GM12878 (cell line): ENCODE data around the gene TMC8. TPM values are rescaled to one million over a fixed set of nuclear protein-coding genes. Genes with fewer than 3 reads are reported as not detected.

ENCODE experiments used
- ATAC-seq: fragments of 200-7000 bp; cut with Tn5 transposase; 3 replicates; pipeline ENCODE4 v1.9.1; 2020; ENCODE audit warnings: mild to moderate bottlenecking, moderate library complexity
- BruUV-seq: library from RNA; stranded (reverse); fragments of 400-500 nt; replicated peaks from 2 replicates; lab custom pipeline; 2021; lab: Mats Ljungman, UMichigan
- CTCF ChIA-PET: fragments of 300-600 bp; sonication (Branson Sonifier 250); formaldehyde crosslinking; extraction: SDS; loops from one replicate; lab custom pipeline; 2021; ENCODE audit warnings: inconsistent platforms; lab: Yijun Ruan, JAX
- POLR2A ChIA-PET: fragments of 350-600 bp; formaldehyde crosslinking; extraction: SDS; loops from one replicate; lab custom pipeline; 2021; ENCODE audit warnings: inconsistent platforms; lab: Charles Lee
- RAD21 ChIA-PET: fragments of 300-600 bp; sonication (Branson Sonifier 250); formaldehyde crosslinking; loops from one replicate; lab custom pipeline; 2023; ENCODE audit warnings: antibody characterized with exemption; ENCODE audit not compliant: unreplicated experiment; lab: Charles Lee
- SMC1A ChIA-PET: fragments of 300-600 bp; sonication (Branson Sonifier 250); formaldehyde crosslinking; loops from one replicate; lab custom pipeline; 2023; ENCODE audit not compliant: unreplicated experiment, uncharacterized antibody; lab: Charles Lee
- DNase-seq: peaks from one replicate; pipeline ENCODE4 v3.0.0-alpha.2; 2011; ENCODE audit warnings: low read depth, low spot score
- FAIRE-seq: peaks from 3 replicates; lab custom pipeline; 2011; peaks lifted over from hg19 to GRCh38; lab: Jason Lieb, UNC
- H2AFZ ChIP-seq: 2 replicates; pipeline ENCODE4 v1.6.0; 2011; ENCODE audit warnings: low read depth, low read length, control low read depth; ENCODE audit not compliant: control insufficient read depth
- H3K27ac ChIP-seq: 2 replicates; pipeline ENCODE4 v1.5.1; 2011; ENCODE audit warnings: control low read depth; ENCODE audit not compliant: control insufficient read depth, insufficient read depth
- H3K27me3 ChIP-seq, 2 experiments: replicated peaks in 1 of 2; 2 replicates each; pipeline versions ENCODE4 v1.6.0 to v1.6.1; 2011; ENCODE audit warnings: low read length in 1 of 2; ENCODE audit not compliant: control insufficient read depth in 2 of 2, insufficient read depth in 2 of 2
- H3K36me3 ChIP-seq, 2 experiments: 2 replicates each; pipeline ENCODE4 v1.5.1; 2011; ENCODE audit warnings: low read length in 1 of 2; ENCODE audit not compliant: control insufficient read depth in 2 of 2, insufficient read depth in 2 of 2
- H3K4me1 ChIP-seq: 2 replicates; pipeline ENCODE4 v1.6.1; 2011; ENCODE audit warnings: mild to moderate bottlenecking, low read length, moderate library complexity, mixed read lengths; ENCODE audit not compliant: control insufficient read depth, insufficient read depth
- H3K4me2 ChIP-seq: 2 replicates; pipeline ENCODE4 v1.6.0; 2011; ENCODE audit warnings: control low read depth; ENCODE audit not compliant: control insufficient read depth, insufficient read depth
- H3K4me3 ChIP-seq: fragments of 200-600 bp; sonication (generic); 2 replicates; pipeline ENCODE4 v1.5.1; 2016
- H3K79me2 ChIP-seq: 2 replicates; pipeline ENCODE4 v1.6.0; 2011; ENCODE audit warnings: low read length; ENCODE audit not compliant: control insufficient read depth, insufficient read depth
- H3K9ac ChIP-seq: 2 replicates; pipeline ENCODE4 v1.8.0; 2011; ENCODE audit warnings: low read length, control low read depth, mixed read lengths; ENCODE audit not compliant: control insufficient read depth, insufficient read depth
- H3K9me3 ChIP-seq: replicated peaks from 3 replicates; pipeline ENCODE4 v1.5.1; 2011; ENCODE audit warnings: mild to moderate bottlenecking, low read length; ENCODE audit not compliant: control insufficient read depth, insufficient read depth
- H4K20me1 ChIP-seq: 2 replicates; pipeline ENCODE4 v1.6.0; 2011; ENCODE audit not compliant: control insufficient read depth, insufficient read depth
- CHD2 ChIP-seq: IDR thresholded peaks from 2 replicates; pipeline ENCODE4 v1.6.1; 2011; ENCODE audit warnings: low read depth, low read length, improper control_type of control experiment, borderline replicate concordance
- IKZF2 ChIP-seq, 2 experiments: fragments of 450-650 bp; IDR thresholded peaks; 2 replicates each; pipeline ENCODE4 v1.6.1; 2017; ENCODE audit warnings: mild to moderate bottlenecking in 2 of 2, moderate library complexity in 2 of 2
- NFYB ChIP-seq: IDR thresholded peaks from 2 replicates; pipeline ENCODE4 v1.6.1; 2011; ENCODE audit warnings: low read depth, mild to moderate bottlenecking, low read length, improper control_type of control experiment, moderate library complexity; ENCODE audit not compliant: insufficient read depth
- NR2F1 ChIP-seq: fragments of 450-650 bp; conservative IDR thresholded peaks from 2 replicates; pipeline ENCODE4 v1.6.1; 2017; ENCODE audit warnings: mild to moderate bottlenecking
- POLR2A ChIP-seq: IDR thresholded peaks from 2 replicates; pipeline ENCODE4 v1.6.1; 2011; ENCODE audit warnings: low read depth, mild to moderate bottlenecking, low read length
- SPI1 ChIP-seq: IDR thresholded peaks from 2 replicates; pipeline ENCODE4 v1.6.1; 2011; ENCODE audit warnings: low read depth, mild to moderate bottlenecking, low read length, moderate library complexity, borderline replicate concordance; ENCODE audit not compliant: insufficient read depth
- SUPT20H ChIP-seq: IDR thresholded peaks from 2 replicates; pipeline ENCODE4 v1.6.1; 2011; ENCODE audit warnings: low read depth, mild to moderate bottlenecking, low read length, moderate library complexity, borderline replicate concordance; ENCODE audit not compliant: control insufficient read depth
- ZZZ3 ChIP-seq: IDR thresholded peaks from 2 replicates; pipeline ENCODE4 v1.6.1; 2011; ENCODE audit warnings: low read depth; ENCODE audit not compliant: control insufficient read depth, insufficient read length
- WGBS: methylation state at CpG from one replicate; pipeline ENCODE4 v1.1.6; 2016; ENCODE audit warnings: low lambda C conversion rate; ENCODE audit not compliant: insufficient replicate concordance, insufficient coverage; ENCODE audit errors: missing lambda C conversion rate; 5-methylcytosine and 5-hydroxymethylcytosine counted together
- in situ Hi-C: fragments of 300-500 bp; cut with MboI; formaldehyde crosslinking; loops from 9 replicates; pipeline ENCODE4 v1.14.3; 2018; ENCODE audit warnings: mixed read lengths
- intact Hi-C: fragments of 100-400 bp; cut with micrococcal nuclease; formaldehyde crosslinking; loops from one replicate; pipeline ENCODE4 v1.14.2; 2022; ENCODE audit not compliant: unreplicated experiment
- polyA plus RNA-seq, 11 experiments: library from polyadenylated mRNA; depleted of rRNA in 4 of 11; unstranded in 6 of 11; stranded (reverse) in 5 of 11; fragments of >200 nt; fragmentation: Nextera tagmentation in 4 of 11; fragmentation: Illumina TruSeq in 1 of 11; extraction: Ambion mirVana in 4 of 11; extraction: Trizol in 1 of 11; gene quantifications; 1 replicate in 1 of 11; 2 replicates in 10 of 11; pipeline versions ENCODE4 v1.2.1 to v1.2.3, GENCODE V29; 2011 to 2016; ENCODE audit warnings: inconsistent platforms in 2 of 11, missing spikeins in 2 of 11, low read depth in 1 of 11
- total RNA-seq, 4 experiments: library from RNA; depleted of rRNA in 3 of 4; stranded (reverse); fragments of >200 nt in 3 of 4; fragmentation: Illumina TruSeq in 1 of 4; extraction: Trizol in 1 of 4; gene quantifications; 2 replicates each; pipeline versions ENCODE4 v1.2.1 to v1.2.3, GENCODE V29; 2013 to 2021

TMC8 gene
- total and polyA plus RNA-seq, 10 of the 15 experiments (the other 5 are each of a cell fraction or from before 2014, with no cell fraction given), result 2.7 to 128 (median 40.0) TPM

DNA sequence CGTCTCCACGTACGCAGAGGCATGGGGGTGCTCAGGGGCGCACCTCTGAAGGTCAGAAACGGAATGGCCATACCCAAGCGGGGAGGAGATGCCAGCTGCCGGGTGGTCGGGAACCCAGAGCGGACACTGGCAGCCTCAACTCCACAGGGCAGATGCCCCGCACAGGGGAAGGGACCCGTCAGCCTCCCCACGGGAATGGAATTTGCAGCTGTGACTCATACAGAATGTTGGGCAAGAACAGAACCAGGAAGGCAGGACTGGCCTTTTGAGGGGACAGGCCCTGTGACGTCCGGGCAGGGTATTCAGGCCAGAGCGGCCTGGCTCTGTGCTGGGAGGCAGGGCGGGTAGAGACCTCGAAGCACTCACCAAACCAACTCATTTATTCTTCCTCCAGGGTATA, 48.8 kb downstream of the TMC8 start:
- TF ChIP-seq POLR2A (peak; percentile 17; the same call in 1 of the 2 replicates), SPI1 (no peak), CHD2 (no peak), ZZZ3 (no peak)
- no peak overlapping the region for H2AFZ ChIP-seq
- CTCF ChIA-PET, result interaction anchor here (0.5 to 9.0 kb wide), 3 partner anchors 10 to 88 kb away, joined by 3 to 100 read pairs (median 3); partner anchors contain the start of genes TMC6 and TMC8
- H3K4me2 ChIP-seq, result no peak overlapping the region
- no peaks in the 10 kb centered on the region for H4K20me1 ChIP-seq
- no peaks in the 10 kb centered on the region for H3K9me3 ChIP-seq
- 90% methylated on average over 17 of the region's 17 CpGs for WGBS
- BruUV-seq, result no TSS peak
- SMC1A ChIA-PET, result no interaction called here
- peaks cover 8 to 16% of the 10 kb centered on the region in 2 experiments; a peak in 3 of 4 replicates for H3K36me3 ChIP-seq
- FAIRE-seq, result no peak
- DNase-seq, result no peak
- H3K9ac ChIP-seq, result no peak overlapping the region
- H3K79me2 ChIP-seq, result peaks cover 5% of the 10 kb centered on the region
- POLR2A ChIA-PET, result interaction anchor here (1.1 kb wide), 1 partner anchor 37 kb away, joined by 3 read pairs; no protein-coding TSS in a partner anchor
- ATAC-seq, result no peak
- no peaks in the 10 kb centered on the region for H3K27me3 ChIP-seq
- H3K27ac ChIP-seq, result no peak overlapping the region
- RAD21 ChIA-PET, result no interaction called here
- in situ Hi-C loops, result loop anchor here (5.0 kb wide), 1 partner anchor 67 kb away; no protein-coding TSS in a partner anchor
- H3K4me1 ChIP-seq, result peaks cover 34% of the 10 kb centered on the region
- intact Hi-C loops, result no loop called here
- H3K4me3 ChIP-seq, result no peak overlapping the region

DNA sequence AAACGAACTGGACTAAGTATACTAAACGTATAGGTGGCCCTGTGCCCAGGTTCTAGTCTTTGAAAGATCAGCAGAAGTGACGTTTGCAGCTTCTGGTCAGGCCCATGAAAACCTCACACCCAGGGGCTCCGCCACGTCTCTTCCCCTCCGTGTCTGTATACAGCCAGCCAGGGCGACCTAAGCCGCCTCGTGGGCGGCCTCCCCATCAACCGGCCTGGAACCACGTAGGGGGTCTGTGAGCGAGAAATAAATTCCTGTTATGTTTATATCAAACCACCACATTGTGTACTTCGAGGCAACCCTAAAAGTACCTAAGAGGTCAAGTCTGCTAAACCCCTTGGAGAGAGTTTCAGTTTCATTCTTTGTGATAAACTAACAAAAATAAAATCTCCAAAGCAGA, 49.5 kb downstream of the TMC8 start:
- H3K9ac ChIP-seq, result no peak overlapping the region

More for the DNA sequence above, 49.5 kb downstream of the TMC8 start:
- ChIA-PET SMC1A (interaction anchor here (1.0 to 1.5 kb wide), 2 partner anchors 25 to 33 kb away, joined by 3 to 4 read pairs; no protein-coding TSS in a partner anchor), CTCF (interaction anchor here (1.0 to 1.3 kb wide), 2 partner anchors 60 to 95 kb away, joined by 3 to 4 read pairs; no protein-coding TSS in a partner anchor), RAD21 (interaction anchor here (1.0 to 1.7 kb wide), 3 partner anchors 8 to 160 kb away, joined by 3 to 4 read pairs (median 3); no protein-coding TSS in a partner anchor), POLR2A (interaction anchor here (1.3 kb wide), 1 partner anchor 54 kb away, joined by 4 read pairs; no protein-coding TSS in a partner anchor)
- FAIRE-seq, result no peak
- no peak overlapping the region for H2AFZ ChIP-seq
- H3K4me3 ChIP-seq, result no peak overlapping the region
- no peak for DNase-seq
- no peaks in the 10 kb centered on the region for H3K9me3 ChIP-seq
- no TSS peak for BruUV-seq
- peaks cover 2% of the 10 kb centered on the region; the same call in 1 of the 2 replicates for H3K79me2 ChIP-seq
- intact Hi-C loops (no loop called here), in situ Hi-C loops (no loop called here)
- ATAC-seq, result no peak
- H3K36me3 ChIP-seq, result peaks cover 10 to 11% of the 10 kb centered on the region in 2 experiments; a peak in 3 of 4 replicates
- H3K27ac ChIP-seq, result no peak overlapping the region
- 0 out of 4 replicates have a peak, but pooled peaks of 1 of the 2 experiments have one; percentile 11 for TF ChIP-seq IKZF2 (IDR thresholded peaks at IDR 0.05)
- no peak for TF ChIP-seq SUPT20H
- no peak for TF ChIP-seq NFYB
- peak; percentile 66; the same call in 1 of the 2 replicates for TF ChIP-seq NR2F1
- peak overlapping the region; percentile 7; the same call in 1 of the 2 replicates for H3K4me2 ChIP-seq
- peaks cover 30% of the 10 kb centered on the region for H3K4me1 ChIP-seq
- H4K20me1 ChIP-seq, result no peaks in the 10 kb centered on the region
- 86% methylated on average over 13 of the region's 14 CpGs for WGBS
- H3K27me3 ChIP-seq, result no peaks in the 10 kb centered on the region
